ENCODE data around the gene CBFB. TPM values are rescaled to one million over a fixed set of nuclear protein-coding genes. Genes with fewer than 3 reads are reported as not detected.

Gene CBFB
- total and polyA plus RNA-seq, 2 of the 13 experiments (the other 11 are each of a cell fraction or from before 2014, with no cell fraction given), result 22.1 to 70.8 TPM

- TF ChIP-seq EP300 (IDR thresholded peaks at IDR 0.05; ENCODE audit: low read depth in 2 of 2, low read length in 2 of 2) (no peak), EP300 (CRISPR knock-in tag; IDR thresholded peaks at IDR 0.05; ENCODE audit: borderline replicate concordance) (no peak), ZNF10 (CRISPR knock-in tag; IDR thresholded peaks at IDR 0.05; ENCODE audit: borderline replicate concordance, low read depth) (no peak), MTERF4 (CRISPR knock-in tag; IDR thresholded peaks at IDR 0.05) (no peak)
These were observed 119.3 kb downstream of the CBFB start (continued) for GRCh38 chr16:67148221-67148620.

- DNase-seq (ENCODE audit: low spot score), result no peak
- H3K9ac ChIP-seq (ENCODE audit: insufficient read depth, low read depth, low read length), result no peak overlapping the region
- no peaks in the 10 kb centered on the region for H3K79me2 ChIP-seq (ENCODE audit: insufficient read depth, low read length)
- H3K4me3 ChIP-seq (replicated peaks in 1 of 3; ENCODE audit: insufficient read depth in 1 of 3, low read depth in 2 of 3, low read length in 3 of 3), result no peak overlapping the region
- H3K9me3 ChIP-seq (ENCODE audit: low read length), result no peaks in the 10 kb centered on the region
- 90% methylated on average over 10 of the region's 11 CpGs for WGBS (ENCODE audit: low lambda C conversion rate)
- no peak overlapping the region for H3K27ac ChIP-seq (ENCODE audit: extremely low read length, insufficient read depth, low read length)
- ATAC-seq, result peak; percentile 4
- BruUV-seq (replicated peaks), result no TSS peak
- POLR2A ChIA-PET, result interaction anchor here (1.7 to 4.1 kb wide), 3 partner anchors 7 to 37 kb away, joined by 13 to 19 read pairs (median 16); partner anchors contain the start of genes FBXL8 and TRADD
- intact Hi-C loops (cut with micrococcal nuclease; ENCODE audit: unreplicated experiment), result no loop called here
- no peak for FAIRE-seq
- no peak overlapping the region for H2AFZ ChIP-seq (ENCODE audit: low read length)
- H3K4me2 ChIP-seq (ENCODE audit: low read depth, low read length), result no peak overlapping the region
- in situ Hi-C loops (cut with HindIII; ENCODE audit: extremely low pct_ligation_motif_present, low pct_unique_long_range_greater_than_20kb), result no loop called here
- peaks cover 36 to 54% of the 10 kb centered on the region in 2 experiments for H3K36me3 ChIP-seq (replicated peaks in 1 of 2; ENCODE audit: control insufficient read depth in 1 of 2, insufficient read depth in 2 of 2, low read length in 2 of 2)
- CTCF ChIA-PET (ENCODE audit: low intra/inter-chr PET ratio, low total read pairs), result no interaction called here
- no peaks in the 10 kb centered on the region; a peak in 1 of 5 replicates for H3K27me3 ChIP-seq (ENCODE audit: control insufficient read depth in 1 of 2, insufficient read depth in 2 of 2, low read length in 2 of 2)
- peaks cover 9% of the 10 kb centered on the region; the same call in 1 of the 2 replicates for H4K20me1 ChIP-seq (ENCODE audit: insufficient read depth, low read length)
- peaks cover 18% of the 10 kb centered on the region for H3K4me1 ChIP-seq (ENCODE audit: insufficient read depth, low read length)
- TF ChIP-seq, protein P1, sequence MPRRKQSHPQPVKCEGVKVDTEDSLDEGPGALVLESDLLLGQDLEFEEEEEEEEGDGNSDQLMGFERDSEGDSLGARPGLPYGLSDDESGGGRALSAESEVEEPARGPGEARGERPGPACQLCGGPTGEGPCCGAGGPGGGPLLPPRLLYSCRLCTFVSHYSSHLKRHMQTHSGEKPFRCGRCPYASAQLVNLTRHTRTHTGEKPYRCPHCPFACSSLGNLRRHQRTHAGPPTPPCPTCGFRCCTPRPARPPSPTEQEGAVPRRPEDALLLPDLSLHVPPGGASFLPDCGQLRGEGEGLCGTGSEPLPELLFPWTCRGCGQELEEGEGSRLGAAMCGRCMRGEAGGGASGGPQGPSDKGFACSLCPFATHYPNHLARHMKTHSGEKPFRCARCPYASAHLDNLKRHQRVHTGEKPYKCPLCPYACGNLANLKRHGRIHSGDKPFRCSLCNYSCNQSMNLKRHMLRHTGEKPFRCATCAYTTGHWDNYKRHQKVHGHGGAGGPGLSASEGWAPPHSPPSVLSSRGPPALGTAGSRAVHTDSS (CRISPR knock-in tag; conservative IDR thresholded peaks at IDR 0.05), result no peak
- TF ChIP-seq ZNF350 (CRISPR knock-in tag; IDR thresholded peaks at IDR 0.05; ENCODE audit: borderline replicate concordance, low read depth) (0 out of 2 replicates have a peak, but pooled peaks have one; percentile 4), MED1 (CRISPR knock-in tag; IDR thresholded peaks at IDR 0.05) (0 out of 2 replicates have a peak, but pooled peaks have one; percentile 3), SRY (CRISPR knock-in tag; IDR thresholded peaks at IDR 0.05) (no peak), ZC3H13 (CRISPR knock-in tag; IDR thresholded peaks at IDR 0.05) (peak; percentile 78; the same call in 1 of the 2 replicates), ARNT2 (CRISPR knock-in tag; IDR thresholded peaks at IDR 0.05; ENCODE audit: low read depth) (peak; percentile 46; the same call in 1 of the 2 replicates), THAP9 (CRISPR knock-in tag; IDR thresholded peaks at IDR 0.05; ENCODE audit: borderline replicate concordance) (0 out of 2 replicates have a peak, but pooled peaks have one; percentile 18)
- TF ChIP-seq, protein P2, sequence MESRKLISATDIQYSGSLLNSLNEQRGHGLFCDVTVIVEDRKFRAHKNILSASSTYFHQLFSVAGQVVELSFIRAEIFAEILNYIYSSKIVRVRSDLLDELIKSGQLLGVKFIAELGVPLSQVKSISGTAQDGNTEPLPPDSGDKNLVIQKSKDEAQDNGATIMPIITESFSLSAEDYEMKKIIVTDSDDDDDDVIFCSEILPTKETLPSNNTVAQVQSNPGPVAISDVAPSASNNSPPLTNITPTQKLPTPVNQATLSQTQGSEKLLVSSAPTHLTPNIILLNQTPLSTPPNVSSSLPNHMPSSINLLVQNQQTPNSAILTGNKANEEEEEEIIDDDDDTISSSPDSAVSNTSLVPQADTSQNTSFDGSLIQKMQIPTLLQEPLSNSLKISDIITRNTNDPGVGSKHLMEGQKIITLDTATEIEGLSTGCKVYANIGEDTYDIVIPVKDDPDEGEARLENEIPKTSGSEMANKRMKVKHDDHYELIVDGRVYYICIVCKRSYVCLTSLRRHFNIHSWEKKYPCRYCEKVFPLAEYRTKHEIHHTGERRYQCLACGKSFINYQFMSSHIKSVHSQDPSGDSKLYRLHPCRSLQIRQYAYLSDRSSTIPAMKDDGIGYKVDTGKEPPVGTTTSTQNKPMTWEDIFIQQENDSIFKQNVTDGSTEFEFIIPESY (CRISPR knock-in tag; IDR thresholded peaks at IDR 0.05), result peak; percentile 90
These were observed 119.8 kb downstream of the CBFB start for GRCh38 chr16:67148656-67149275.
